ENCODE measurements around the gene PHF3.
"Not testable (repeated sequence)": the region's sequence is repeated elsewhere in the genome, so short reads cannot be mapped to it uniquely, and the experiment has no call there.

Gene PHF3

GRCh38 chr6:63744810-63745209 lies 109.2 kb downstream of the PHF3 start:
- H3K79me2 ChIP-seq (ENCODE audit: insufficient read depth, low read length), result no peaks in the 10 kb centered on the region
- no peaks in the 10 kb centered on the region for H3K36me3 ChIP-seq (ENCODE audit: insufficient read depth, low read length)
- H3K9me2 ChIP-seq (ENCODE audit: low read depth, low read length), result no peaks in the 10 kb centered on the region
- no peaks in the 10 kb centered on the region for H3K27me3 ChIP-seq (ENCODE audit: insufficient read depth, low read length)
- H3F3A ChIP-seq (ENCODE audit: insufficient read depth, low read length), result no peaks in the 10 kb centered on the region
- H3K27ac ChIP-seq (ENCODE audit: low read depth, low read length, poor library complexity, severe bottlenecking), result no peak overlapping the region
- TF ChIP-seq, protein P1, sequence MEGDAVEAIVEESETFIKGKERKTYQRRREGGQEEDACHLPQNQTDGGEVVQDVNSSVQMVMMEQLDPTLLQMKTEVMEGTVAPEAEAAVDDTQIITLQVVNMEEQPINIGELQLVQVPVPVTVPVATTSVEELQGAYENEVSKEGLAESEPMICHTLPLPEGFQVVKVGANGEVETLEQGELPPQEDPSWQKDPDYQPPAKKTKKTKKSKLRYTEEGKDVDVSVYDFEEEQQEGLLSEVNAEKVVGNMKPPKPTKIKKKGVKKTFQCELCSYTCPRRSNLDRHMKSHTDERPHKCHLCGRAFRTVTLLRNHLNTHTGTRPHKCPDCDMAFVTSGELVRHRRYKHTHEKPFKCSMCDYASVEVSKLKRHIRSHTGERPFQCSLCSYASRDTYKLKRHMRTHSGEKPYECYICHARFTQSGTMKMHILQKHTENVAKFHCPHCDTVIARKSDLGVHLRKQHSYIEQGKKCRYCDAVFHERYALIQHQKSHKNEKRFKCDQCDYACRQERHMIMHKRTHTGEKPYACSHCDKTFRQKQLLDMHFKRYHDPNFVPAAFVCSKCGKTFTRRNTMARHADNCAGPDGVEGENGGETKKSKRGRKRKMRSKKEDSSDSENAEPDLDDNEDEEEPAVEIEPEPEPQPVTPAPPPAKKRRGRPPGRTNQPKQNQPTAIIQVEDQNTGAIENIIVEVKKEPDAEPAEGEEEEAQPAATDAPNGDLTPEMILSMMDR (IDR thresholded peaks at IDR 0.05; ENCODE audit: low read length), result no peak
- no peak for TF ChIP-seq EZH2 (IDR thresholded peaks at IDR 0.05; ENCODE audit: borderline replicate concordance, low read length)
- no peak overlapping the region for H3K4me2 ChIP-seq (ENCODE audit: low read length)
- H3K9me3 ChIP-seq (ENCODE audit: low read length), result no peaks in the 10 kb centered on the region
- H3K4me3 ChIP-seq (ENCODE audit: low read depth, low read length, poor library complexity, severe bottlenecking), result no peak overlapping the region
- H3K9ac ChIP-seq (ENCODE audit: low read length), result no peak overlapping the region
- H4K20me1 ChIP-seq (ENCODE audit: insufficient read depth, low read length), result no peaks in the 10 kb centered on the region
- H2AFZ ChIP-seq (ENCODE audit: low read length), result no peak overlapping the region
- no peaks in the 10 kb centered on the region for H3K4me1 ChIP-seq (ENCODE audit: insufficient read depth, low read length, severe bottlenecking)

GRCh38 chr6:63745784-63746183 lies 110.2 kb downstream of the PHF3 start:
- Histone ChIP-seq H3K36me3 (ENCODE audit: insufficient read depth, low read length) (no peaks in the 10 kb centered on the region), H3K9me3 (ENCODE audit: low read length) (no peaks in the 10 kb centered on the region)

GRCh38 chr6:63750400-63750799 lies 114.8 kb downstream of the PHF3 start:
- Histone ChIP-seq H3K4me3 (ENCODE audit: low read depth, low read length, poor library complexity, severe bottlenecking) (no peak overlapping the region), H3K4me2 (ENCODE audit: low read length) (no peak overlapping the region), H3K27ac (ENCODE audit: low read depth, low read length, poor library complexity, severe bottlenecking) (no peak overlapping the region), H3K9ac (ENCODE audit: low read length) (no peak overlapping the region), H3F3A (ENCODE audit: insufficient read depth, low read length) (no peaks in the 10 kb centered on the region), H3K36me3 (ENCODE audit: insufficient read depth, low read length) (no peaks in the 10 kb centered on the region), H4K20me1 (ENCODE audit: insufficient read depth, low read length) (no peaks in the 10 kb centered on the region), H3K27me3 (ENCODE audit: insufficient read depth, low read length) (no peaks in the 10 kb centered on the region), H3K4me1 (ENCODE audit: insufficient read depth, low read length, severe bottlenecking) (no peaks in the 10 kb centered on the region), H2AFZ (ENCODE audit: low read length) (no peak overlapping the region), H3K9me2 (ENCODE audit: low read depth, low read length) (no peaks in the 10 kb centered on the region), H3K79me2 (ENCODE audit: insufficient read depth, low read length) (no peaks in the 10 kb centered on the region), H3K9me3 (ENCODE audit: low read length) (no peaks in the 10 kb centered on the region)
- TF ChIP-seq EZH2 (IDR thresholded peaks at IDR 0.05; ENCODE audit: borderline replicate concordance, low read length), result no peak
- TF ChIP-seq, protein P1 (IDR thresholded peaks at IDR 0.05; ENCODE audit: low read length), result no peak

More at GRCh38 chr6:63745784-63746183, 110.2 kb downstream of the PHF3 start:
- Histone ChIP-seq H3K4me1 (ENCODE audit: insufficient read depth, low read length, severe bottlenecking) (no peaks in the 10 kb centered on the region), H3K4me3 (ENCODE audit: low read depth, low read length, poor library complexity, severe bottlenecking) (no peak overlapping the region), H3F3A (ENCODE audit: insufficient read depth, low read length) (no peaks in the 10 kb centered on the region), H3K9me2 (ENCODE audit: low read depth, low read length) (no peaks in the 10 kb centered on the region), H2AFZ (ENCODE audit: low read length) (no peak overlapping the region), H3K9ac (ENCODE audit: low read length) (no peak overlapping the region), H3K79me2 (ENCODE audit: insufficient read depth, low read length) (no peaks in the 10 kb centered on the region), H3K27me3 (ENCODE audit: insufficient read depth, low read length) (no peaks in the 10 kb centered on the region), H3K4me2 (ENCODE audit: low read length) (no peak overlapping the region), H4K20me1 (ENCODE audit: insufficient read depth, low read length) (no peaks in the 10 kb centered on the region), H3K27ac (ENCODE audit: low read depth, low read length, poor library complexity, severe bottlenecking) (no peak overlapping the region)
- TF ChIP-seq EZH2 (IDR thresholded peaks at IDR 0.05; ENCODE audit: borderline replicate concordance, low read length), result no peak
- TF ChIP-seq, protein P1 (IDR thresholded peaks at IDR 0.05; ENCODE audit: low read length), result no peak

- H3K4me2 ChIP-seq (ENCODE audit: low read length); H3K79me2 ChIP-seq (ENCODE audit: insufficient read depth, low read length); H3K4me1 ChIP-seq (ENCODE audit: insufficient read depth, low read length, severe bottlenecking); H3K9ac ChIP-seq (ENCODE audit: low read length); H2AFZ ChIP-seq (ENCODE audit: low read length); H3K27me3 ChIP-seq (ENCODE audit: insufficient read depth, low read length); H3K4me3 ChIP-seq (ENCODE audit: low read depth, low read length, poor library complexity, severe bottlenecking); H3K9me3 ChIP-seq (ENCODE audit: low read length); H4K20me1 ChIP-seq (ENCODE audit: insufficient read depth, low read length); H3K36me3 ChIP-seq (ENCODE audit: insufficient read depth, low read length); H3F3A ChIP-seq (ENCODE audit: insufficient read depth, low read length); H3K9me2 ChIP-seq (ENCODE audit: low read depth, low read length); H3K27ac ChIP-seq (ENCODE audit: low read depth, low read length, poor library complexity, severe bottlenecking): not testable (repeated sequence)
These were observed 121.7 kb downstream of the PHF3 start for GRCh38 chr6:63757275-63757674.
